Dendritic cell treated with granulocyte-macrophage colony-stimulating factor and Interleukin-4, amounts not matched to agents 40 ng/mL and 50 ng/mL, for 4 days (primary cell): ENCODE measurements around the gene RASD2.

Experiments
- H3K27ac Mint-ChIP-seq: one replicate; pipeline ENCODE4 v1.8.0; 2022; ENCODE audit warnings: mild to moderate bottlenecking, mixed read lengths
- H3K27me3 Mint-ChIP-seq: one replicate; pipeline ENCODE4 v1.8.0; 2022; ENCODE audit warnings: mild to moderate bottlenecking, mixed read lengths
- H3K36me3 Mint-ChIP-seq: one replicate; pipeline ENCODE4 v1.8.0; 2022; ENCODE audit warnings: low read depth, mixed read lengths
- H3K4me1 Mint-ChIP-seq: one replicate; pipeline ENCODE4 v1.8.0; 2022; ENCODE audit warnings: low read depth, mixed read lengths
- H3K4me3 Mint-ChIP-seq: one replicate; pipeline ENCODE4 v1.8.0; 2022; ENCODE audit warnings: mild to moderate bottlenecking, moderate library complexity, mixed read lengths
- H3K9me3 Mint-ChIP-seq: one replicate; pipeline ENCODE4 v1.8.0; 2022; ENCODE audit warnings: mixed read lengths
- intact Hi-C: fragments of 100-400 bp; cut with micrococcal nuclease; formaldehyde crosslinking; loops from one replicate; pipeline ENCODE4 v1.15.0; 2022

RASD2 gene

DNA sequence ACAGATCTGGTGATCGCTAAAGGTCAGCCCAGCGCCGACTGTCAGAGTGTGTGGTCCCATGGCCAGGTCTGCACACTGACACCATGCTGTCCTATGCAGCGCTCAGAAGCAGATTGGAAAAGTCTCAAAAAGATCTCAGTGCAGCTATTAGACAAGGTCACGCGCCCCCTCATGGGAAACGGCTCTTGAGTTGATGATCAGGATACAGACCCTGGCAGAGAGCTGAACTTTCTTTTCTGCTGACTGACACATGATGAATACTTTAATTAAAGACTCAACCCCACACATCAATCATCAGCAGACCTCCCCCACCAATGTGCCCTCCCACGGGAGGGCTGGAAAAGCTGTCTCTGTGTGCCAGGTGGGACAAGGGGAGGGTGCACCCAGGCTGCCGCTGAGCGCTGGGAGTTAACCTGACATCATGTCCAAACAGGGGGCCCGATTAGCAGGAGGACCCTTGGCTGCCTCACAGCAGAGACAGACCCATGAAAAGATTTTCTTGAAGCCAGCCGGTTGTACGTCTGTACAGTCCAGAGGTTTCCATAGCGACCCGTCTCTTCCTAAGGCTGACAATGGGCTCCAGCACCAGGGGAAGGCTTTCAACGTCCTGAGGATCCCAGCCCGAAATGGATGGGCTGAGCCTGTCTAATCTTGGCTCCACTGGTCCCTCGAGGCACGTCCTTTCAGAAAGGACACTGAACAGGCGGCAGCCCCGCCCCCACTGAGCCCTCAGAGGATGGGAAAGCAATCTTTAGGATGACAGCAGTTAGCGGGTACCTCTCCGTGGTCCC, 26.9 kb downstream of the RASD2 start:
- Mint-ChIP-seq H3K27ac (no peak overlapping the region), H3K27me3 (peaks cover 8% of the 10 kb centered on the region), H3K36me3 (no peaks in the 10 kb centered on the region), H3K4me3 (no peak overlapping the region), H3K4me1 (peaks cover 9% of the 10 kb centered on the region), H3K9me3 (no peaks in the 10 kb centered on the region)
- intact Hi-C loops, result no loop called here

DNA sequence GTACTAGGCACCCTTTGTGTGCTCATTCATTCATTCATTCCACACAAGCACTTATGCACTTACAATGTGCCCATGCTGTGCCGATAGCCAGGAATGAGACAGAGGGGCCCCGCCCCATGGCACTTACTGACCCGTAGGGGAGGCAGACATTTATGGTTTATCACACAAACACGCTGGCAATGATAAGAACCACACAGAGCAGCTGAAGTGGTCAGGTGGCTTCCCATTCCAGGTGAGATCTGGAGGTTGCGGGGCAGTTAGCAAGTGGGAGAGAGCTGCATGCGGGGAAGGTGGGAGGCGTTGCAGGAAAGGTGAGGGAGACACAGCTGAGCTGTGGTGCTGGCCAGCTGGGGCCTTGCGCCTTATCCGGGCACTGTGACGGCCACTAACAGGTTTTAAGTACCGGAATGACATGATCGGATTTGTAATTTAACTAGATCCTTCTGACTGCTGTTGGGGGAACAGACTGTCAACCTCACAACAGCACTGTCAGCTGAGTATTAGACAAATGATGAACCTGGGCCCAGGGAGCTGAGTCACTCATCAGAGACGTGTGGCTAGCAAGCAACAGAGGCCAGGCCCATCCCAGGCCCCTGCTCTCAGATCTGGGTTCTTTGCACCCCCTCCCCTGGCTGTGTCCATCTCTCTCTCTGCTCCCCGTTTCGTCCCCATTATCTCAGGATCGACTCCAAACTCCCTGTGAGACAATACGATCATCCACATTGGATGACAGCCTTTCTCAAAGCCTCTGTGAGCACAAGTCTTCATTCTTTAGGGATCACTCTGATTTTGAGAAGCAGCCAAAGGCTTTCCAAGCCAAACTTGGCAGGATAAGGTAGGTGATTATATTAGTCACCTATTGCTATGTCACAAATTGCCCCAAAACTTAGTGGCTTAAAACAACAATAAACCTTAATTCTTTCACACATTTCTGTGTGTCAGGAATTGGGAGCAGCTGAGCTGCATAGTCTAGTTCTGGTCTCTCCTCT, 28.4 kb downstream of the RASD2 start:
- Mint-ChIP-seq H3K4me1 (no peaks in the 10 kb centered on the region), H3K27me3 (peaks cover 9% of the 10 kb centered on the region), H3K36me3 (no peaks in the 10 kb centered on the region), H3K27ac (no peak overlapping the region), H3K9me3 (no peaks in the 10 kb centered on the region), H3K4me3 (no peak overlapping the region)
- intact Hi-C loops, result no loop called here

DNA sequence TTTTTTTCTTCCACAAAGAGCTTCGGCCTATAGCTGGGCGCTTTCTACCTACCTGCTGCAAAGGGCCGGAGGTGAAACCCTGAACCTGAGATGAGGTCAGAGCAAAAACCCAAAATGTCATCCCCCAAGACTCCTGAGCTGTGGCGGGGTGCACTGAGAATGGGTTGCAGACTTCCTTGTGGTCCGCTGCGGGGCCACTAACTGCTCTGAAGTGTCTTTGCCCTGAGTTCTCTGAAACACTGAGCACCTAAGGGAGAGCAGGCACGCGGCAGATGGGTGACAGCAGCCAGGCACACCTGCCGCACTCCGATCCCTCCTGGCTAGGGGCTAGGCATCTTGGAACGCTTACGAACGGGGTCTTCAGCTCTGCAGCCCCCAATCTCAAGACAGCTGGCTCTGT, 29.3 kb downstream of the RASD2 start:
- Mint-ChIP-seq H3K36me3 (no peaks in the 10 kb centered on the region), H3K4me1 (no peaks in the 10 kb centered on the region), H3K4me3 (no peak overlapping the region), H3K9me3 (no peaks in the 10 kb centered on the region), H3K27ac (no peak overlapping the region), H3K27me3 (peaks cover 13% of the 10 kb centered on the region)
- intact Hi-C loops, result no loop called here

DNA sequence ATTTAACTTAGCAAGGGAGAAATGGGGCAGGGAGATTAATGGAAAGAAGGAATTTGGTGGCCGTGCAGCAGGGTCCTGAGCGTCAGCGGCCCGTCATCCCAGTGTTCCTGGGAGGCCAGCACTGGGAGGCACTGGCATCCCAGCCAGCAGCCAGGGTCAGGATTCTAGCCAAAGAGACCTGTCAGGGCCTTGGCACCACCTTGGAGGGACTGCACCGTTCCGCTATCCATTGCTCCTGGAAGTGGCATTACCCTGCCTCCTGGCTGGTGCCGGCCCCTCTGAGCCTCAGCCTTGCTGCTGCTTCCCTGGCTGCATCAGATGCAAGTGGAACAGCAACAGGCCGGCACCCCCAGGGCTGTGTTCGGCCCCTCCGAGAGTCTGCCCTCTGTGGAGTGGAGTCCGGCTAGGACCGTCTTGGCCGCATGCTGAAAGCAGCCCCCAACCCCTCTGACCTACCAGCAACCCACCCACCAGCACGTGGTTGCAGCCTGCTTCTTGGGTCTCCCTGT, 30.1 kb downstream of the RASD2 start:
- Mint-ChIP-seq H3K4me3 (no peak overlapping the region), H3K4me1 (no peaks in the 10 kb centered on the region), H3K27ac (no peak overlapping the region), H3K36me3 (no peaks in the 10 kb centered on the region), H3K9me3 (no peaks in the 10 kb centered on the region), H3K27me3 (peaks cover 16% of the 10 kb centered on the region)
- intact Hi-C loops, result no loop called here

DNA sequence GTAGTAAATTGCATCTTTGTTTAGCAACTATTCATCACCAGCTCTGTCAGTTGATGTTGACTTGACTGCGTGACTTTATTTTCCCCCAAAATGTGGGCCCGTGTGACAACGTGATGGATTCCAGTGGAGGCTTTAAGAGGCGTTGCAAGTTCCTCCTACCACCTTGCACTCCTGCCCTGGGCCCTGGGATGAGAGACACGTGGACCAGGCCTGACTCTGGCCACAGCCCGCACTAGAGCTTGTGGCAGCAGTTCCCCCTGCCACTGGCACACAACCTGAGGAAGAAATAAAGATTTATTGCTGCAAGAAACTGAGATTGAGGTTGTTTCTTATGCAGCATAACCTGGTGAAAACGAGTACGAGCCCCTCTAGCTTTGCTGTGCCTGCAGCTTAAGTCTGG, 31.9 kb downstream of the RASD2 start:
- Mint-ChIP-seq H3K4me3 (no peak overlapping the region), H3K36me3 (no peaks in the 10 kb centered on the region), H3K27me3 (peaks cover 18% of the 10 kb centered on the region), H3K4me1 (no peaks in the 10 kb centered on the region), H3K27ac (no peak overlapping the region), H3K9me3 (no peaks in the 10 kb centered on the region)
- intact Hi-C loops, result no loop called here

DNA sequence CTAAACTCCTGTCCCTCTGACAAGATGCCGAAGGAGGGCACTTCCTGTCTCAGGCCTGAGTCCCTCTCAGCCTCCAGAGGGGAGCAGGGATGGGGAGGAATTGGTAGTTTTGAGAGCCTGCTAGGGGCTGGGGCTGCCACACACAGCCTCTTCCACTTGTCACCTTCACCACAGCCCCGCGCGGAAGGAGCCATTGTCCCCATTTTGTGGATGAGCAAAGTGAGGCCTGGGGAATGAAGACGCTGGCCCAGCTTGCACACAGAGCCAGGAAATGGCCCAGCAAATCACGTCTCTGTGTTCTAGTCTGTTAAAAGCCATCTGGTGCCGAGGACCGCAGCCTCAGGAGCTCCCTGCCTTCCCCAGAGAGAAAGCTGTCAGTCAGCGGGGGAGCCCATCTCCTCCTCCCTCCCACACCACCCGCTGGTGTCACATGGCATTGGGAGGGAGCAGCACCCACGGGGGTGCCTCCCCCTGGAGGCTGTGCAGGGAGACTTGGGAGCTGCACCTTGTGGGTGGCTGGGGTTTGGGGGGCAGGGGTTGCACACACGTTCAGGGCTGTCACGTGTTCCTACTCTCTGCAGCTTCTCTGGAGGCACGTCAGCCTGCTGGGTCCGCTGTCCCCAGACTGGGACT, 34.6 kb downstream of the RASD2 start:
- intact Hi-C loops, result no loop called here
- Mint-ChIP-seq H3K4me3 (no peak overlapping the region), H3K27me3 (peaks cover 18% of the 10 kb centered on the region), H3K36me3 (no peaks in the 10 kb centered on the region), H3K4me1 (peaks cover 5% of the 10 kb centered on the region), H3K27ac (no peak overlapping the region), H3K9me3 (no peaks in the 10 kb centered on the region)

DNA sequence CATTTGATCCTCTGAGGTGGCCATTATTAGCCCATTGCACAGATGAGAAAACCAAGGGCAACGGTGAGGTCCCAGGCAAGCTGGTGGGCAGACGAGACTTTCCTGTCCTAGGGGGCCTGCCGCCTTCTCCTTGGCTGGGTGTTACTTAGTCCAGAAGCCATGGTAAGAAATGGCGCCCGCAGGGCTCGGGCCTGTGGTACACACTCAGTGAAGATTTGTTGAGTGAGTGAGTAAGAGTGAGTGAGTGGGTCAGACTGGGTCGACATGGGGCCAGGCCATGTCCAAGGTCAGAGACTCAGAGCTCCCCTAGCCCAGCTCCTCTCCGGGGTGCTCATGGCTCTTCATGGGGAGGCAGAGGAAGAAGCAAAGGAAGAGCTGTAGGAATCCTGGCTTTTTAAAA, 36.0 kb downstream of the RASD2 start:
- H3K4me1 Mint-ChIP-seq, result peaks cover 5% of the 10 kb centered on the region
- no peak overlapping the region for H3K27ac Mint-ChIP-seq
- no peak overlapping the region for H3K4me3 Mint-ChIP-seq
- H3K9me3 Mint-ChIP-seq, result no peaks in the 10 kb centered on the region
- H3K36me3 Mint-ChIP-seq, result no peaks in the 10 kb centered on the region
- intact Hi-C loops, result no loop called here
- H3K27me3 Mint-ChIP-seq, result peaks cover 18% of the 10 kb centered on the region

DNA sequence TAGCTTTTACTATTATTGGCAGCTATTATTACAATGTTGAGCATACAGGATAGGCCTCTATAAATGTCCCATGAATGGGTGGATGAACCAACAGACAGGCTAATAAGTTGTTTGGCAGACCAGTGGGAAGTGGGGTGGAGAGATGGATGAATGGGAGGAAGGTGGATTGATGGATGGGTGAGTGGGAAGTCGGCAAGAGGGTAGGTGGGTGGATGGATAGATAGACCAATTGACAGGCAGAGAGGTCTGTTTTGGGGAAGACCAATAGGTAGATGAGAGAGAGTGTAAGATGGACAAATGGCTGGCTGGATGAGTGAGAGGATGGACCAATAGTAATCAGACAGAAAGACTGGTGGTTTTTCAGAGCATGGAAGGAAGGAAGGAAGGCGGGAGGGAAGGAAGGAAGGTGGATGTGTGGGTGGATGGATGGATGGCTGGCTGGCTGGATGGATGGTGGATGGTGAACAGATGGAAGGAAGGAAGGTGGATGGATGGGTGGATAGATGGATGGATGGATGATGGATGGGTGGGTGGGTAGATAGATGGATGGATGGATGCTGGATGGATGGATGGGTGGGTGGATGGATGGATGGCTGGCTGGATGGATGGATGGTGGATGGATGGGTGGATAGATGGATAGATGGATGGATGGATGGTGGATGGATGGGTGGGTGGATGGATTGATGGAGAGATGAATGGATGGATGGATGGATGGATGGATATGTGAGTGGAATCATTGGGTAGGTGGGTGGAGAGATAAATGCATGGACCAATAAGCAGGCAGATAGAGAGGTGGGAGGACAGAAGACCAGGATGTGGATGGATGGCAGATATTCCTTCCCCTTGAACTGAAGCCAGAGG, 37.4 kb downstream of the RASD2 start:
- Mint-ChIP-seq H3K36me3 (no peaks in the 10 kb centered on the region), H3K4me3 (no peak overlapping the region), H3K9me3 (no peaks in the 10 kb centered on the region), H3K4me1 (peaks cover 7% of the 10 kb centered on the region), H3K27me3 (peaks cover 18% of the 10 kb centered on the region), H3K27ac (no peak overlapping the region)
- intact Hi-C loops, result no loop called here

DNA sequence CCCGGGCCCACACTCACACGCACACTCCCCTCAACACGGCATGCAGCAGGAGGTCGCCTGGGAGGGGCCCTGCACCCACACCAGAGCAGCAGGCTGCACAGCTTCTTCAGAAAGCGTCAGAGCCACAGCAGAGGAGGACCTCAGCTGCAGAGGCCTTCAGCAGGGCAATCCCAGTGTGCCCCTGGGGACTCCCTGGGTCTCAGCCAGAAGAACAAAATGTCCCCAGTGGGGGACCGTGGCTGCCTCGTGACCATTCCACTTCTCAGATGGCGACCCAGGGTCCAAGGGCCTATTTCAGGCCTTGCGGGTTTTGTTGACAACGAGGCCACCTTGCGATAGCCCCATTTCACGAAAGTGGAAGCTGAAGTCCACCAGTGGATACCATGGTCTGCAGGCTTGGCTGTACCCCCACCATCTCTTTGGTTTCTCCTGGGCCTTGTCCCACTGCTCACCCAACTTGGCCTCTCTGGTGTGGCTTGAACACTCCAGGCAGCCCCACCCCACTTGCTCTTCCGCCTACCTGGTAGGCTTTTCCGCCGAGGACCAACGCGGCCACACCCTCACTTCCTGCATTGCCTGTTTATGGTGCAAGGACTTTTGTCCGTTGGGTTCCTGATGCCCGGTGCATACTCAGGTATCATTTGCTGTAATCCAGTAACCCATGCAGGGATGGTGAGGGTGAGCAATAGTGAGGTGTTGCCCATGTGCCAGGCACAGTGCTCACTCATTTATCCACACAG, 38.4 kb downstream of the RASD2 start:
- H3K27ac Mint-ChIP-seq, result no peak overlapping the region
- no peak overlapping the region for H3K4me3 Mint-ChIP-seq
- intact Hi-C loops, result no loop called here
- peaks cover 26% of the 10 kb centered on the region for H3K27me3 Mint-ChIP-seq
- no peaks in the 10 kb centered on the region for H3K9me3 Mint-ChIP-seq
- H3K36me3 Mint-ChIP-seq, result no peaks in the 10 kb centered on the region
- peaks cover 12% of the 10 kb centered on the region for H3K4me1 Mint-ChIP-seq

DNA sequence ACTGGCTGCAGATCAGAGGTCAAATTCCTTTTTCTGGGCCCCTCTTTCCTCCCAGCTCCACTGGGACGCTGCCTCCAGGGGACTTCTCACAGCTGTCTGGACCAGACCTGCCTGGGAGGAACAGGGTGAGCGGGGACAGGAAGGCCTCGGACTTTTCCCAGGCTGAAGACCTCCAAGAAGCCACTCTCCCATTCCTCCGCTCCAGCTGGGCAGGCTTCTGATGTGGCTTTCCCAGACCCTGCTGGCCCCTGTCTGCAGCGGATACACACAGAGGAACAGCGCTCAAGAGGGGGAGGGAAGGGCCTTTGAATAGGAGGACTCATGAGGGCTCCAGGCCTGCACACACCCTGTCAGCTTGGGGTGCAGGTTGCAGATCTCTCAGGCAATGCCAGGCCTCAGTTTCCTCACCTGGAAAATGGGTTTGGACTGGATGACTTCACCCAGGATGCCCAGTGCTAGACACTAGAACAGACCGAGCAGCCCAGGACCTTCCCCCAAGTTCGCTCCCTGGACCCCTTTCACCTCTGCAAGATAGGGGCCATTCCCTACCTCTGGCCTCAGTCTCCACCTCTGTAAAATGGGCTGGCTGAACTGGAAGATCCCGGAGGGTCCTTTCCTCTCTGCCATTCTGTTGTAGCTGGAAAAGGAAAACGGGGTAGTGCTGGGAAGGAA, 39.9 kb downstream of the RASD2 start:
- H3K9me3 Mint-ChIP-seq, result no peaks in the 10 kb centered on the region
- no peak overlapping the region for H3K27ac Mint-ChIP-seq
- H3K36me3 Mint-ChIP-seq, result no peaks in the 10 kb centered on the region
- intact Hi-C loops, result no loop called here
- H3K27me3 Mint-ChIP-seq, result peaks cover 18% of the 10 kb centered on the region
- peaks cover 12% of the 10 kb centered on the region for H3K4me1 Mint-ChIP-seq
- H3K4me3 Mint-ChIP-seq, result no peak overlapping the region

DNA sequence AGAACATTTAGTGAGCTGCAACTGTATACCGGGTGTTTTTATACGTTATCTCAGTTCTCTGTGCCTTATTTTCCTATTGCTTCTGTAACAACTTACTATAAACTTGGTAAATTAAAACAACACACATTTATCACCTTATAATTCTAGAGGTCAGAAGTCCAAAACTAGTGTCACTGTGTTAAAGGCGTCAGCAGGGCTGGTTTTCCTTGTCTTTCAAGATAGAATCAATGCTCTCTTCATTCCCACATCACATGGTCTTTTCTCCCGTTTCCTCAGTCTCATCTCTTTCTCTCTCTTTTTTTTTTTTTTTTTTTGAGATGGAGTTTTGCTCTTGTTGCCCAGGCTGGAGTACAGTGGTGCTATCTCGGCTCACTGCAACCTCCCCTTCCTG, 40.4 kb downstream of the RASD2 start:
- peaks cover 15% of the 10 kb centered on the region for H3K27me3 Mint-ChIP-seq
- no peak overlapping the region for H3K27ac Mint-ChIP-seq
- H3K36me3 Mint-ChIP-seq, result no peaks in the 10 kb centered on the region
- intact Hi-C loops, result no loop called here
- peaks cover 12% of the 10 kb centered on the region for H3K4me1 Mint-ChIP-seq
- no peaks in the 10 kb centered on the region for H3K9me3 Mint-ChIP-seq
- H3K4me3 Mint-ChIP-seq, result no peak overlapping the region

DNA sequence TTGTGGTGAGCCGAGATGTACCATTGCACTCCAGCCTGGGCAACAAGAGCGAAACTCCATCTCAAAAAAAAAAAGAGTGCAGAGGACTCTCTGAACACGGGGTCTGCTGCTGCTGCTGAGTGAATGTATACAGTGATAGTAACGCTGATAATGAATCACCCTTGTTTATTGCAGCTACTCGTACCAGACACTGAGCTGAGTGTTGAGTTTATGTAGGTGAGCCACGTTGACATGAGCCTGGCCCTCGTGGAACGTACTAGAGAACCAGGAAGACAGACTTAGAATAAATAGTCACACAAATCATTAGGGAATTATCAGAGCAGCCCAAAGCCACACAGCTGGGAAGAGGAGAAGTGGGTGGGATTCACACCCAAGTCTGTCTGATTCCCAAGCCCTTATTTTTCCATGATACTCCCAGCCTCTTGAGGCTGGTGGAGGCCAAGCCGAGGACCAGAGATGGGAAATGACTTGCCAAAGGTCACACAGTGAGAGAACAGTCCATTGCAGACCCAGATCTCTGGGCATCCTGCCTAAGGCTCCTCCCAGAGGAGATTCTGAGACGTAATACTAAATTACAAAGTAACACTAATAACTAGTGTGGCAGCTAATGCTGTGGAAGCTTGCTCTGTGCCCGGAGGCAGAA, 41.7 kb downstream of the RASD2 start:
- no peak overlapping the region for H3K4me3 Mint-ChIP-seq
- H3K4me1 Mint-ChIP-seq, result peaks cover 12% of the 10 kb centered on the region
- intact Hi-C loops, result loop anchor here (2.0 kb wide), 1 partner anchor 152 kb away; no protein-coding TSS in a partner anchor
- peaks cover 14% of the 10 kb centered on the region for H3K27me3 Mint-ChIP-seq
- no peaks in the 10 kb centered on the region for H3K36me3 Mint-ChIP-seq
- H3K9me3 Mint-ChIP-seq, result no peaks in the 10 kb centered on the region
- H3K27ac Mint-ChIP-seq, result no peak overlapping the region
